ENCODE results near the gene VPS26C.

DNA sequence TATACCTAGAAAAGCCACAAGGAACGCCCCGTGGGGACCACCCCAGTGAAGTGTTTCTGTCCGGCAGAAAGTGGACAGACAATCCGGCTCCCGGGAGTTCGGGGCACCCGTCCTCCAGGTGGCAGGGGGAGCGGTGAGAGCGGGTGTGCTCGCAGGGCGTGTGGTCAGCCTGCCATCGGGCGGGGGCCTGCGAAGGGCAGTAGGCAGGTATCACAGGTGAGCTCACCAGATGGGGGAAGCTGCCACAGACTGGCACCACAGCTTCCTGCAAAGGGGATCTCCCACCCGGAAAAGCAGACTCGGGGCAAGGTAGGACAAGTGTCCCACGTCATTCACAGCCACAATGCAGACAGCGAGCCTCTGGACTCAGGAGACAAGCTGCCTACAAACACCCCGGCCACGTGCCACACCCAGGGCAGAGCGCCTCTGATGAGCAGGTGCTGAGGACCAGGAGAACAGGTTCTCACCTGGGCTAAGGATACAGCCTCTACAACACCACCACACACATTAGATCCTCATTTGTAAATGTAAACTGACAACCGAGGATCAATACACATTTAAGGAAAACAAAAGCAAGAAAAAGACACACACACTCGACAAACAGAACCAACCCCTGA is 36.4 kb downstream of the VPS26C start:
- no peak for TF ChIP-seq TAF1 (IDR thresholded peaks at IDR 0.05; ENCODE audit: borderline replicate concordance, insufficient read depth, low read length)
- TF ChIP-seq, protein P1, sequence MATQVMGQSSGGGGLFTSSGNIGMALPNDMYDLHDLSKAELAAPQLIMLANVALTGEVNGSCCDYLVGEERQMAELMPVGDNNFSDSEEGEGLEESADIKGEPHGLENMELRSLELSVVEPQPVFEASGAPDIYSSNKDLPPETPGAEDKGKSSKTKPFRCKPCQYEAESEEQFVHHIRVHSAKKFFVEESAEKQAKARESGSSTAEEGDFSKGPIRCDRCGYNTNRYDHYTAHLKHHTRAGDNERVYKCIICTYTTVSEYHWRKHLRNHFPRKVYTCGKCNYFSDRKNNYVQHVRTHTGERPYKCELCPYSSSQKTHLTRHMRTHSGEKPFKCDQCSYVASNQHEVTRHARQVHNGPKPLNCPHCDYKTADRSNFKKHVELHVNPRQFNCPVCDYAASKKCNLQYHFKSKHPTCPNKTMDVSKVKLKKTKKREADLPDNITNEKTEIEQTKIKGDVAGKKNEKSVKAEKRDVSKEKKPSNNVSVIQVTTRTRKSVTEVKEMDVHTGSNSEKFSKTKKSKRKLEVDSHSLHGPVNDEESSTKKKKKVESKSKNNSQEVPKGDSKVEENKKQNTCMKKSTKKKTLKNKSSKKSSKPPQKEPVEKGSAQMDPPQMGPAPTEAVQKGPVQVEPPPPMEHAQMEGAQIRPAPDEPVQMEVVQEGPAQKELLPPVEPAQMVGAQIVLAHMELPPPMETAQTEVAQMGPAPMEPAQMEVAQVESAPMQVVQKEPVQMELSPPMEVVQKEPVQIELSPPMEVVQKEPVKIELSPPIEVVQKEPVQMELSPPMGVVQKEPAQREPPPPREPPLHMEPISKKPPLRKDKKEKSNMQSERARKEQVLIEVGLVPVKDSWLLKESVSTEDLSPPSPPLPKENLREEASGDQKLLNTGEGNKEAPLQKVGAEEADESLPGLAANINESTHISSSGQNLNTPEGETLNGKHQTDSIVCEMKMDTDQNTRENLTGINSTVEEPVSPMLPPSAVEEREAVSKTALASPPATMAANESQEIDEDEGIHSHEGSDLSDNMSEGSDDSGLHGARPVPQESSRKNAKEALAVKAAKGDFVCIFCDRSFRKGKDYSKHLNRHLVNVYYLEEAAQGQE (IDR thresholded peaks at IDR 0.05; ENCODE audit: insufficient read depth in 1 of 2, low read depth in 2 of 2, low read length in 2 of 2) = no peak

Data from PFSK-1 (cell line).